ENCODE measurements around the gene AEN.

The AEN gene

DNA sequence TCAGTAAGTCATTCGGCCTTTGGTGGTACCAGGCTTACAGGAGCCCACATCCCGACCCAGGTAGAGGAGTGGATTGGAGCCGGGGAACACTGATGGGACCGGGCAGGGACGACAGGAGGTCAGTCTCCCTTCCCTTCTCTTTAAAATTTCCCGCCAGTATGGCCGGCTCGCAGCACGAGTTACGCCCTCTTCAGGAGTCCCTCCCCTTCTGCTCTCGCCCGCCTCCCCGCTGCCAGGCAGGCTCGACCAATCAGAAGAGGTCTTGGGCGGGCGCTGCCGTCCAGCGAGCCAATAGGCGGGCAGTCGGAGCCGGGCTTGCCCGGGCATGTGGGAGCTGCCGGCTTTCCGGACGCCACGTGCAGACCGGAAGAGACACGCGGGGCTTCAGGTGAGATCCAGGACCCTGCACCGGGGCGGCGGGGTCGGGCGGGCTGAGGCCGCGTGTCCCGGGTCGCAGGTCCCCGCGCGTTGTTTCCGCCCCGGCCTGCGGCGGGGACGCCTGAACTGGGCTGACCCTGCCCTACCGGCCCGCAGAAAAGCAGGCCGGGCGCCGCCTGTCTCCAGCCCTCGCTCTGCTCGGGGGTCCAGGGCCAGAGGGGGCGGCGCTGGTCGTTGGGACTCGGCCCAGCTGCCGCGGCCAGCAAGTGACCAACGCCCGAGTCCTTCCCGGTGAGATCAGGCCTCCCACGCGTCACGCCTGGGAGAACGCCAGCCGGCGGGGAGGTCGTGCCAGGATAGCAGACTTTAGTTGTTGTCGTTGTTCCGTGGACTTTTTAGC lies at the start of gene AEN:
AEN (plus strand) TSS at position 346 of the 778 bp plus-strand sequence. CDS start 4,870 bp downstream, outside the sequence.
- DNase-seq (ENCODE audit: low read depth), result peak; percentile 83

DNA sequence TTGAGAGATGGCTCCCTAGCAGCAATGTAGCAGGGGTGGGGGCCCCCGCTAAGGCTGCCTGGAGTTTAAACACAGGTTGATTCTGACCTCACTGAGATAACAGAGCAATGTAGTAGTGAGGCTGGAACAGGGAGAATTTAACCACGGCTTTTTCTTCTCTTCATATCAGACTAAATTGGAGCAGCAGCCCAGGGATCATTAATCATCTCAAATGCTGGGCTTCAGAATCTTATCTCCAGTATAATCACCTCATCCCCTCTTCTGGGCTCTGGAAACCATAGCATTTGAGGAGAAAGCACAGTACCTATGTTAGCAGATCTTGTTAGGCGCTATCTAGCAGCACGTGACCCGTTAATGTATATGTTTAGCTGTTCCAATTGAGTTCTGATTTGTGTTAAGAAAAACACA lies 49.3 kb upstream of the AEN start:
- DNase-seq (ENCODE audit: low read depth), result no peak

DNA sequence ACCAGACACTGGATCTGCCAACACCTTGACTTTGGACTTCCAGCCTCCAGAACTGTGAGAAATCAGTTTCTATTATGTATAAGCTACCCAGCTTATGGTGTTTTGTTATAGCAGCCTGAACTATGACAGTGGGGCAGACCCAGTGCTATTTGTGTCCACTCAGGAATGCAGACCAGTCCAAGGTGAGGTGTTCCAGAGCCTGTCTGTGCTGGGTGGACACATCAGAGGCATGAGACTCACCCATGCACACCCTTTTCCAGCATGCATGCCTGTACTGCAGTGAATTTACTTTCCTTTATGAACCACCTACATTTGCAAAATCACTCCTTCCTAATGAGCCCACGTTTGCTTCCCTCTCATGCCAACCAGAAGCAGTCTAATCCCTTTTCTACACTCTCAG lies 47.1 kb upstream of the AEN start:
- no peak for DNase-seq (ENCODE audit: low read depth)

- DNase-seq (ENCODE audit: low read depth), result no peak
Observed at GRCh38 chr15:88574655-88575054, 46.5 kb upstream of the AEN start.

DNA sequence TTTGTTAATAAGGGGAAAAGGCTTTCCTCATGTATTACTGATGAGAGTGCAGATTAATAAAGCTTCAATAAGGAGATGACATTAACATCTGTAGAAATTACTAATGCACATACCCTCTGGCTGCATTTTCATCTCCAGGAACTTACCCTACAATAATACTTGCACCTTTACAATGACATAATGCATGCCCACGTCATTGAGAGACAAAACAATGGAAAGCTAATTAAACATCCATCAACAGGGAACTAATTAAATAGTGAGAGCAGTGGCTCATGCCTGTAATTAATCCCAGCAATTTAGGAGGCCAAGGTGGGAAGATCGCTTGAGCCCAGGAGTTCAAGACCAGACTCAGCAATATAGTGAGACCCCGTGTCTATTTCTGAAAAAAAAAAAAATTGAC lies 41.8 kb upstream of the AEN start:
- DNase-seq (ENCODE audit: low read depth), result no peak

- DNase-seq (ENCODE audit: low read depth), result no peak
Observed at GRCh38 chr15:88580532-88580931, 40.6 kb upstream of the AEN start.

- no peak for DNase-seq (ENCODE audit: low read depth)
Observed at GRCh38 chr15:88586401-88587162, 34.6 kb upstream of the AEN start.

DNA sequence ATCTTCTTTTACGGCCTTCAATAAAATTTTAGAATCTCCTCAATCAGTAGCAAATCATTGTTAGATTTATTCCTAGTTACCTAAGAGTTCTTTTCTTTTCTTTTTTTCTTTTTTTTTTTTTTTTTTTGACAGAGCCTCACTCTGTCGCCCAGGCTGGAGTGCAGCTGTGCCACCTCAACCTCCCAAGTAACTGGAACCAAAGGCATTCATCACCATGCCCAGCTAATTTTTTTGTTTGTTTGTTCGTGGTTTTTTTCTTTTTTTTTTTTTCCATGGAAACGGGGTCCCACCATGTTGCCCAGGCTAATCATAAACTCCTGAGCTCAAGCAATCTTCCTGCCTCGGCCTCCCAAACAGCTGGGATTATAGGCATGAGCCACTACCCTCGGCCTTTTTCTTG lies 30.4 kb upstream of the AEN start:
- DNase-seq (ENCODE audit: low read depth), result no peak

DNA sequence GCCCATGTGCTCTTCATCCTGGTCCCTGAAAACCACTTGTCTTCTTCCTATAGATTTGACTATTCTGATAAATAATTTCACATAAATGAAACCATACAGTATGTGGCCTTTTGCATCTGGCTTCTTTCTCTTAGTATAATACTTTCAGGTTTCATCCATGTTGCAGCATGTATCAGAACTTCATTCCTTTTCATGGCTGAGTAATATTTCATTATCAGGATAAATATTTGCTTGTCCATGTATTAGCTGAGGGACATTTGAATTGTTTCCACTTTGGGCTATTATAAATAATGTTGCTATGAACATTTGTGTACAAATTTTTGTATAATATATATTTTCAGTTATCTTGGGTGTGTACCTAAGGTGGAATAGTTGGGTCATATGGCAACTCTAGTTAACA lies 29.8 kb upstream of the AEN start:
- DNase-seq (ENCODE audit: low read depth), result no peak

DNA sequence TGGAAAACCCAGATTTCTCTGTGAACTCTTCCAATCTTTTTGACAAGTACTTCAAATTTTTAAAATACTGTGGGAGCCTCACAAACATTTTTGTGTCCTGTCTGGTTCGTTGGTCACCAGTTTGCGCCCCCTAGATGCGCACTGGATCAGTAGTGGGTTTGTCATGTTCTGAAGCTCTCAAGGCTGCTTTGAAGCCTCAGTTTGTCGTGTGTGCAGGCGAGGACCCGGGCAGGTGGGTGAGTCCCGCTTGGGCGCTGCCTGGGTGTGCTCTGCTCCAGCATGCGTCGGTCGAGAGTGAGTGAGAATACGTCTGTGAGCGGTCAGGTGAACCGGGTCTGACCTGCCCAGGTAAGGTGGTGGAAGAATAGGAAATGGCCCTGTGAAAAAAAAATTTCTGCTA lies 17.3 kb upstream of the AEN start:
- no peak for DNase-seq (ENCODE audit: low read depth)

- no peak for DNase-seq (ENCODE audit: low read depth)
Observed at GRCh38 chr15:88604381-88605188, 16.6 kb upstream of the AEN start.

- DNase-seq (ENCODE audit: low read depth), result no peak
Observed at GRCh38 chr15:88605189-88606069, 15.7 kb upstream of the AEN start.

- no peak for DNase-seq (ENCODE audit: low read depth)
Observed at GRCh38 chr15:88606070-88606794, 14.9 kb upstream of the AEN start.

GRCh38 chr15:88607951-88608350 lies 13.2 kb upstream of the AEN start:
- DNase-seq (ENCODE audit: low read depth), result no peak

DNA sequence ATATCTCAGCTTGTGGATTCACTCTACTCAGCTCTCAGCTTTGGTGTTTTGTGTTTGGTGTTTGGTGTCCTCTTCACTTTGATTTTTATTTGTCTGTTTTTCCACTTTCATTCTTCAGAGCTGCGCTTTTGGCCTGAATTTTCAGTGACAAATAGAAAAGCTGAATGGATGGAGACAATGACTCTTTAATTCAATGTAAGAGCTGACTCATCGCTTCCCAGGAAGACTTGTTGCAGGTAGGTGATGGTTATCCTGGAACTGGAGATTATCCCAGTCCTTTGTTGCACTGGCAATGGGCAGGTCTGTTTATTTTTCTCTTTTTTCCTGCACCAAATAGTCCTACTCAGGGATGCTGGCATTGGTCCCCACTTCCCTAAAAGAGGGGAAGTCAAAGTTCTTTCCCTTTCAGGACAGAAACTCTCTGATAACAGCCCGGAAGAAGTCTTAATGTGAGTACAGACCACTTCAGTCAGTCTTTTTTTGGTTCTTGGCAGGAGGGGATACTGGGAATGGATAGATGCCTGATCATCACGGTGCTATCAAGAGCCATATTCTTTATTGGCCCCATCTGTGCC lies 12.4 kb upstream of the AEN start:
- no peak for DNase-seq (ENCODE audit: low read depth)

GRCh38 chr15:88609344-88610090 lies 11.6 kb upstream of the AEN start:
- no peak for DNase-seq (ENCODE audit: low read depth)

DNA sequence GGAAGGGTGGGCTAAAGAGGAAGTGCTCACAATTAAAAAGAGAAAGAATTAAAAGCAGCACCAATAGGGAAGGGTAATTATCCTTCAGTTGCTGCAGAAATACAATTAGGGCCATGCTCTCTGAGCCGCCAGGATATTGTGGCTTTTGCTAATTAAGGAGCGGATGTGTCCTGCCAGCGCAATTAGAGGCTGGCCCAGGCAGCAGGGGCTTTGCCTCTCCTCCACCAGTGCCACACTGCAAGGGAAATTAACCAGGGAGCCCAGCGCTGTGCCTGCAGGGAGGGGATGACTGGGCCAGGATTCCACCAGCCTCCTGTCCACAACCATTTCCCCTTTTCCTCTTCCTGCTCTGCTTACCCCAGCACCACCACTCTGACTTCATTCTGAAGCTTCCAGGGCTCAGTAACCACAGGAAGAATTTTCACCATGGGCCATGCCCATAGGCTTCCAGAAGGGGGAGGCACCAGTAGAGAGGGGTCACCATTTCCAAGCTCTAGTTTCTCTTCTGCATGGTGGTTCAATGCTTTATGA lies 10.4 kb upstream of the AEN start:
- DNase-seq (ENCODE audit: low read depth), result no peak

DNA sequence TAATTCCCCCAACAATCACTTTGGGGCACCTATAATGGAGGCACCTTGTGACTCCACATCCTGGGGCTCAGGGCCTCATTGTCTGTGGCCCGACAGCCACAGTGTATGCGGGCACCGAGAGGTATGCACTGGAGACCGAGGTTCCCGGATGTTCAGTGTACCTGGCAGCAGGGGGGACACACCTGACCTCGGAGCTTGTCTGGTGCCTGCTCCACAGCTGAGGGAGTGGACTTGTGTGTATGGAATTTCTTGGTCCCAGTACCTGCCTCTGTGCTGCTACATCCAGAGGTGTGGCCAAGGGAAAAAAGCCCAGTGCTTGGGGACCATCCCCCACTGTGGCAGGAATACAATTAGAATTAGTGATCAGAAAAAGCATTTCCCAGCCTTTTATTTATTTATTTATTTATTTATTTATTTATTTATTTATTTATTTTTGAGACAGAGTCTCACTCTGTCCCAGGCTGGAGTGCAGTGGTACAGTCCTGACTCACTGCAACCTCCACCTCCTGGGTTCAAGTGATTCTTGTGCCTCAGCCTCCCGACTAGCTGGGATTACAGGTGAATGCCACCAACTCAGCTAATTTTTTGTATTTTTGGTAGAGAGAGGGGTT lies 8.8 kb upstream of the AEN start:
- DNase-seq (ENCODE audit: low read depth), result no peak
